Adrenal gland (tissue), 12 donors: Measurements from ENCODE around the gene PSMD5. TPM values are rescaled to one million over a fixed set of nuclear protein-coding genes. Genes with fewer than 3 reads are reported as not detected.
"Not testable (repeated sequence)": the region's sequence is repeated elsewhere in the genome, so short reads cannot be mapped to it uniquely, and the experiment has no call there.

Source experiments
- DNase-seq, 7 donors: peaks; one replicate each; pipeline ENCODE4 v3.0.0-alpha.2; 2019 to 2020
- H3K27ac ChIP-seq, 5 donors: fragments of 200-600 bp; sonication (generic) in 4 of 5; 1 replicate in 3 of 5; 2 replicates in 2 of 5; pipeline versions ENCODE4 v1.5.1 to v1.8.0; 2016 to 2020; ENCODE audit warnings: mild to moderate bottlenecking in 1 of 5
- H3K27me3 ChIP-seq: fragments of 200-600 bp; 2 replicates; pipeline ENCODE4 v1.8.0; 2021
- H3K36me3 ChIP-seq, 2 donors: fragments of 200-600 bp; replicated peaks in 1 of 2; 1 replicate in 1 of 2; 2 replicates in 1 of 2; pipeline versions ENCODE4 v1.5.1 to v1.8.0; 2018 to 2022
- H3K4me1 ChIP-seq, 2 donors: fragments of 200-600 bp; replicated peaks in 1 of 2; 1 replicate in 1 of 2; 2 replicates in 1 of 2; pipeline versions ENCODE4 v1.5.1 to v1.8.0; 2018 to 2021
- H3K4me3 ChIP-seq, 4 donors: fragments of 200-600 bp; sonication (generic) in 3 of 4; one replicate each; pipeline ENCODE4 v1.5.1; 2016 to 2018
- H3K9me3 ChIP-seq, 3 donors: fragments of 200-600 bp; sonication (generic) in 1 of 3; replicated peaks in 1 of 3; 1 replicate in 2 of 3; 2 replicates in 1 of 3; pipeline versions ENCODE4 v1.5.1 to v1.8.0; 2016 to 2021
- CTCF ChIP-seq, 6 experiments: fragments of 450-650 bp in 4 of 6; fragments of 200-600 bp in 2 of 6; sonication (generic) in 1 of 6; IDR thresholded peaks; 1 replicate in 5 of 6; 2 replicates in 1 of 6; pipeline versions ENCODE4 v1.5.1 to v1.8.0; 2016 to 2021; ENCODE audit warnings: antibody characterized with exemption in 6 of 6, mild to moderate bottlenecking in 2 of 6, moderate library complexity in 1 of 6
- POLR2A ChIP-seq, 2 donors: fragments of 450-650 bp; IDR thresholded peaks; one replicate each; pipeline ENCODE4 v1.6.1; 2017; ENCODE audit warnings: antibody characterized with exemption in 2 of 2, mild to moderate bottlenecking in 2 of 2, moderate library complexity in 1 of 2
- WGBS, 4 donors: extraction: QIAGEN DNeasy Blood & Tissue Kit in 2 of 4; methylation state at CpG; one replicate each; pipeline versions ENCODE4 v1.1.5 to v1.1.7; 2013 to 2017; 5-methylcytosine and 5-hydroxymethylcytosine counted together
- intact Hi-C, 2 donors: fragments of 100-400 bp; cut with DNase I; formaldehyde crosslinking; loops; one replicate each; pipeline versions ENCODE4 v1.14.1 to v1.15.0; 2022 to 2023
- polyA plus RNA-seq, 3 donors: library from polyadenylated mRNA; stranded (reverse); fragments of 200-250 nt in 2 of 3; fragments of 350-450 nt in 1 of 3; fragmentation: Illumina TruSeq in 1 of 3; extraction: RNeasy Lipid Tissue Mini Kit (QIAGEN cat#74804) in 1 of 3; gene quantifications; one replicate each; pipeline ENCODE4 v1.2.3, GENCODE V29; 2013 to 2014
- total RNA-seq, 9 donors: library from RNA; depleted of rRNA in 4 of 9; stranded (reverse); fragments of >200 nt in 4 of 9; fragments of 120-200 nt in 1 of 9; fragmentation: NEBNext Ultra II Directional in 1 of 9; extraction: Animal tissue kit (Norgen Biotek cat#: 25700) in 1 of 9; gene quantifications; one replicate each; pipeline versions ENCODE4 v1.1.0 to v1.2.4, GENCODE V29; 2013 to 2023
- donor health status: healthy with polysubstance abuse.
- donor health status: Bipolar disorder and iron deficiency.
- donor health status: DM: yes; HTN: yes; CAD: no.
- donor health status: DM: no; HTN: no; CAD: no.
- donor health status: DM: no; HTN: no; CAD: no.
- donor health status: DM: yes; HTN: yes; CAD: no.

The PSMD5 gene
- total and polyA plus RNA-seq, 12 donors = 15.6 to 78.8 (median 46.0) TPM

- no peaks in the 10 kb centered on the region for H3K27me3 ChIP-seq
- no peak for DNase-seq
- H3K4me3 ChIP-seq = no peak overlapping the region
- intact Hi-C loops = no loop called here
- H3K36me3 ChIP-seq = no peaks in the 10 kb centered on the region
- peaks cover 0 to 20% (median 15%) of the 10 kb centered on the region in 3 donors for H3K9me3 ChIP-seq
- no peak overlapping the region for H3K27ac ChIP-seq
- no peaks in the 10 kb centered on the region for H3K4me1 ChIP-seq
- no peak for TF ChIP-seq POLR2A (IDR thresholded peaks at IDR 0.05)
- TF ChIP-seq CTCF (IDR thresholded peaks at IDR 0.05) = no peak
These were observed 33.8 kb downstream of the PSMD5 start for GRCh38 chr9:120808931-120809330.

- intact Hi-C loops = no loop called here
- no peaks in the 10 kb centered on the region for H3K27me3 ChIP-seq
- H3K9me3 ChIP-seq = peaks cover 0 to 20% (median 15%) of the 10 kb centered on the region in 3 donors
- H3K36me3 ChIP-seq = no peaks in the 10 kb centered on the region
- H3K4me1 ChIP-seq = no peaks in the 10 kb centered on the region
- H3K27ac ChIP-seq = no peak overlapping the region
- H3K4me3 ChIP-seq = no peak overlapping the region
- no peak for DNase-seq
- no peak for TF ChIP-seq POLR2A (IDR thresholded peaks at IDR 0.05)
- TF ChIP-seq CTCF (IDR thresholded peaks at IDR 0.05) = no peak
These were observed 34.9 kb downstream of the PSMD5 start for GRCh38 chr9:120807607-120808379.

- H3K36me3 ChIP-seq, H3K4me3 ChIP-seq, H3K4me1 ChIP-seq, DNase-seq, H3K27ac ChIP-seq, intact Hi-C loops, H3K27me3 ChIP-seq: not testable (repeated sequence)
- H3K9me3 ChIP-seq = peaks cover 0 to 20% (median 15%) of the 10 kb centered on the region in 3 donors
- whole genome bisulfite sequencing, 4 donors = 60 to 97% (median 85%) methylated on average over 3 of the region's 3 CpGs
These were observed 37.8 kb downstream of the PSMD5 start for GRCh38 chr9:120804784-120805363.

GRCh38 chr9:120801441-120801840, 41.3 kb downstream of the PSMD5 start:
- DNase-seq = no peak
- intact Hi-C loops = no loop called here
- H3K27ac ChIP-seq = no peak overlapping the region
- H3K9me3 ChIP-seq = no peaks in the 10 kb centered on the region
- TF ChIP-seq POLR2A (IDR thresholded peaks at IDR 0.05) (no peak), CTCF (IDR thresholded peaks at IDR 0.05) (no peak)
- 90 to 100% (median 96%) methylated on average over 5 to 7 of the region's 7 CpGs for WGBS, 4 donors
- H3K36me3 ChIP-seq = no peaks in the 10 kb centered on the region
- no peak overlapping the region for H3K4me3 ChIP-seq
- no peaks in the 10 kb centered on the region for H3K27me3 ChIP-seq
- no peaks in the 10 kb centered on the region for H3K4me1 ChIP-seq
